Activated CD4-positive, alpha-beta T cell treated with anti-CD3 and anti-CD28 coated beads, Interleukin-2, amount 10 ng/mL, durations not matched to agents 7 days and 5 days (primary cell): Measurements from ENCODE around the gene DSCAM. TPM values are rescaled to one million over a fixed set of nuclear protein-coding genes. Genes with fewer than 3 reads are reported as not detected.
"Not testable (repeated sequence)": the region's sequence is repeated elsewhere in the genome, so short reads cannot be mapped to it uniquely, and the experiment has no call there.

Source experiments
- CTCF ChIA-PET: fragments of 350-600 bp; sonication (Branson Sonifier 250); formaldehyde crosslinking; loops from one replicate; lab custom pipeline; 2021; ENCODE audit warnings: antibody characterized with exemption; lab: Charles Lee
- POLR2A ChIA-PET: fragments of 350-600 bp; sonication (Branson Sonifier 250); formaldehyde crosslinking; loops from one replicate; lab custom pipeline; 2021; ENCODE audit warnings: antibody characterized with exemption; lab: Charles Lee
- DNase-seq: peaks from one replicate; pipeline ENCODE4 v3.0.0-alpha.2; 2020
- H3K27ac Mint-ChIP-seq: one replicate; pipeline ENCODE4 v1.8.0; 2021; ENCODE audit warnings: mild to moderate bottlenecking, moderate library complexity, mixed read lengths
- H3K27me3 Mint-ChIP-seq: one replicate; pipeline ENCODE4 v1.8.0; 2021; ENCODE audit warnings: mixed read lengths
- H3K36me3 Mint-ChIP-seq: one replicate; pipeline ENCODE4 v1.8.0; 2021; ENCODE audit warnings: low read depth, mixed read lengths
- H3K4me1 Mint-ChIP-seq: one replicate; pipeline ENCODE4 v1.8.0; 2021; ENCODE audit warnings: mixed read lengths
- H3K4me3 Mint-ChIP-seq: one replicate; pipeline ENCODE4 v1.8.0; 2021; ENCODE audit warnings: mild to moderate bottlenecking, moderate library complexity, mixed read lengths
- H3K9me3 Mint-ChIP-seq: one replicate; pipeline ENCODE4 v1.8.0; 2021; ENCODE audit warnings: mixed read lengths
- total RNA-seq, 2 experiments: library from RNA; stranded (reverse); gene quantifications; one replicate each; pipeline ENCODE4 v1.2.3, GENCODE V29; 2021

DSCAM gene
- total RNA-seq, 2 experiments from 2014 or later: not detected

DNA sequence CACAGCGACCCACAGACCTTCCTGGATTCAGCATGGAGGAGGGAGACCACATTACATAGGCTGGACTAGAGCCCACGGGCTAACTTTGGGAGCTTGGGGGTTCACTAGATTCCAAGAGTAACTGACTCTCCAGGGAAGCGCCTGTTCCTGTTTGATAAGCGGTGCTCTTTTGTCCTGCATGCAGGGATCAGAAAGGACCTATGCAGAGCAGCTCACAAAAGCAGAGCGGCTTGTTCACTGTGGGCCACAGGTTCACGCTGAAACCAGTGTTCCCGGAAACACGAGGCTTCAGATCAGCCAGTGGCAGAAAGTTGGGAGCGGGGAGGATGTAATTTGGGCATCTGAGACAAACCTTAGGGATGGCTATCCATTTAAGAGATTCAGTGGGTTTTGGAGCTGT is 575.8 kb downstream of the DSCAM start:
- DNase-seq: no peak
- Mint-ChIP-seq H3K9me3 (no peaks in the 10 kb centered on the region), H3K4me3 (no peak overlapping the region), H3K4me1 (no peaks in the 10 kb centered on the region), H3K27ac (no peak overlapping the region), H3K27me3 (no peaks in the 10 kb centered on the region), H3K36me3 (no peaks in the 10 kb centered on the region)
- POLR2A ChIA-PET: no interaction called here
- CTCF ChIA-PET: interaction anchor here (1.3 kb wide), 1 partner anchor 22 kb away, joined by 3 read pairs; no protein-coding TSS in a partner anchor

DNA sequence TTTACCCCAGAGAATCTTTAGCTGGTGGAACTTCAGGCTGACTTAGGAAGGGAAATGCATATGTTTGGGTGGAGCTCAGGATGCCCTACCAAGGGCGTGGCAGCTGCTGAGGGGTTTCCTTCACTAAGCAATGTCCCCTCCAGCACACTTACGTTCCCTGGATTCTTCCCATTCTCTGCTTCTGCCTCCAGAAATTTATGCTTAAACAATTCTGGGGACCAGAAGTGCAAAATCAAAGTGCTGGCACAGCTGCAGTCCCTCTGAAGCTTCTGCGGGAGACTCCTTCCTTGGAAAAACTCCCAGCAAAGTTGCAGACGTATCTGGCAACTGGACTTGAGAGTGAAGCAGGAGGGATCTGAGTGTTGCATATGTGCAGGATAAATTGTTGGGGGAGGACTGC is 576.9 kb downstream of the DSCAM start:
- H3K4me1 Mint-ChIP-seq: no peaks in the 10 kb centered on the region
- H3K4me3 Mint-ChIP-seq: no peak overlapping the region
- CTCF ChIA-PET: no interaction called here
- no peak for DNase-seq
- no peaks in the 10 kb centered on the region for H3K9me3 Mint-ChIP-seq
- POLR2A ChIA-PET: no interaction called here
- no peaks in the 10 kb centered on the region for H3K36me3 Mint-ChIP-seq
- H3K27me3 Mint-ChIP-seq: no peaks in the 10 kb centered on the region
- H3K27ac Mint-ChIP-seq: no peak overlapping the region

DNA sequence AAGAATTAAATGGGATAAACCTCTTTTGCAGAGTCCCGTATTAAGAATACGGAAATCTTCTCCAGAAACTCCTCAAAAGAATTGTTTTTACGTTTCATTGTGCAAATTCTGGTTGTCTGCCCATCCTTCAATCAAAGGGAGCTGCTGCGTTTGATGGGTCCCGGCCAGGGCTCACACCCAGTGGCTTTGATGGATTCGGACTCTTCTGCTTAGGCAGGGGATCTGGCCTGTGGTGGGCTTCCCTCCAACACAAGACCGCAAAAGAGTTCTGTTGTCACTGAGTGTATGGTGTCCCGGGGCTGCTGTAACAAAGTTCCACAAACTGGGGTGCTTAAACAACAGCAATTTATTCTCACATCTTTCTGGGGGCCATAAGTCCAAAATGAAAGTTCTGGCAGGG is 577.7 kb downstream of the DSCAM start:
- Mint-ChIP-seq H3K27me3 (no peaks in the 10 kb centered on the region), H3K27ac (no peak overlapping the region), H3K9me3 (no peaks in the 10 kb centered on the region), H3K4me3 (no peak overlapping the region), H3K36me3 (no peaks in the 10 kb centered on the region), H3K4me1 (no peaks in the 10 kb centered on the region)
- ChIA-PET CTCF (no interaction called here), POLR2A (no interaction called here)
- DNase-seq: no peak

DNA sequence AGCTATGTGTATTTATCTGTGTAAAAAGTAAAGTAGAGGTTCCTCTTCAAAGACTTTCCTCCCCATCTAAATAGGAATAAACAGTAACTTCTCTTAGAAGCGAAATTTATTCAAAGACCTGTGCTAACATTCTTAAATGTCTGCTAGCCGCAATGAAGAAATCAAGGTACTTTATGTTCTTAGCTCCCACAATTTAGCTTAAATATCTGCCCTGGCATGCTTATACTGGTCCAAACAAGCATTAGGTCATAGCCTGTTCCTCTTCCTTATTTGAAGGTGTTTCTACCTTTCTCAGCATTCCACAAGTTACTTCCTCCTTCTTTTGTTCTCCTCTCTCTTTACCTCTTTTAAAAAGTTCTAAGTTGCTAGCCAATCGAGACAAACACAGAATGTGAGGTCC is 588.5 kb downstream of the DSCAM start:
- H3K4me1 Mint-ChIP-seq, H3K27ac Mint-ChIP-seq, H3K36me3 Mint-ChIP-seq, H3K27me3 Mint-ChIP-seq, H3K9me3 Mint-ChIP-seq, H3K4me3 Mint-ChIP-seq, DNase-seq, POLR2A ChIA-PET, CTCF ChIA-PET: not testable (repeated sequence)

DNA sequence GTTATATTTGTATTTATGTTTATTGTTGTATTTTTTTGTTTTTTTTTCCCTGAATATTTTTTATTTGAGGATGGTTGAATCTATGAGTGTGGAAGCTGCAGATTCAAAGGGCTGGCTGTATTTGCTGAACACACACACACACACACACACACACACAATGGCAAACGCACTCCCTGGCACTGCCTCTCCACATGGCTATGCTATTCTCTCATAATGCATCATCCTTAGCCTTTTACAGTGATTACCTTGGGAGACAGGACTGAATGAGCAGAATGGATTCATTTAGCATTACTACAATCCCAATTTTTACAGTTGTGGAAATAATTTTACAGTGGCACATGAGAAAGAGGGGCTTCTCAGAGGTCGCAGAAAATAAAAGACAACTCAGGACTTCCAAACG is 589.6 kb downstream of the DSCAM start:
- Mint-ChIP-seq H3K4me1 (no peaks in the 10 kb centered on the region), H3K27me3 (no peaks in the 10 kb centered on the region)
- no peak for DNase-seq

DNA sequence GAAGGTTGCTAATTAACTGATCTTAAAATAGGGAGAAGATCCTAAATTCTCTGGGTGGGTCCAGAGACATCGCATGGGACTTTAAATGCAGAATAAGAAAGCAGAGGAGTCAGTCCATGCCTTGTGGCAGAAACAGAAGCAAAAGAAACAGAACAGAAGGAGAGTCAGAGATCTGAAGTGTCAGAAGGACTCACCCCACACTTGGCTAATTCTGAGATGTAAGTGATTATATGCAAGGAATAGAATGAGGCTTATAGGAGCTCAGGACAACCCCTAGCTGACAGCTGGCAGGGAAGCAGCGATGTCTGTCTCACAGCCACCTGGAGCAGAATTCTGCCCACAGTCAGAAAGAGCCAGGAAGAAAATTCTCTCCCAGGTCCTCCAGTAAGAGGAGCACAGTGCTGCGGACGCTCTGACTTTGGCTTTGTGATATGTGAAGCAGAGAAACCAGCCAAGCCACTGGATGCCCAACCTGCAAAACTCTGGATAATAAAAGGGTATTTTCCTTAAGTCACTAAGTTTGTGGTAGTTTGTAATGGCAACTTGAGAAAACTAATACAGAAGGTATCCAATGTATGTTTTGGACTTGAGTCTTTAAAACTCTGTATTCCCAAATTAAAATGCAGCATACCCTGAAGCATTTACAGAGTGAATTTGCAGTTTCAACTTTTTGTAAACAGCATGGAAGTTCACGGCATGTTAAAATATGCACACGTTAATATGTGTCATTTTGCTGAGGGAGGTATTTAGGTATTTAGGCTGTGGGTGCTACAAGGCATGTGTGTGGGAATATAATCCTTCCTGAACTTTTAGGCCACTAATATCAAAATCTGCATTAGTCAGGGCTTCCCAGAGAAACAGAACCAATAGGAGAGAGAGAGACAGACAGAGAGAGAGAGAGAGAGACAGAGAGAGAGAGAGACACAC is 591.2 kb downstream of the DSCAM start:
- Mint-ChIP-seq H3K27me3 (no peaks in the 10 kb centered on the region), H3K27ac (no peak overlapping the region), H3K36me3 (no peaks in the 10 kb centered on the region), H3K4me1 (no peaks in the 10 kb centered on the region), H3K9me3 (peaks cover 8% of the 10 kb centered on the region), H3K4me3 (no peak overlapping the region)
- CTCF ChIA-PET: no interaction called here
- no peak for DNase-seq
- POLR2A ChIA-PET: no interaction called here

More for the DNA sequence above, 589.6 kb downstream of the DSCAM start:
- ChIA-PET CTCF (no interaction called here), POLR2A (no interaction called here)
- Mint-ChIP-seq H3K4me3 (no peak overlapping the region), H3K36me3 (no peaks in the 10 kb centered on the region), H3K9me3 (peaks cover 5% of the 10 kb centered on the region), H3K27ac (no peak overlapping the region)

DNA sequence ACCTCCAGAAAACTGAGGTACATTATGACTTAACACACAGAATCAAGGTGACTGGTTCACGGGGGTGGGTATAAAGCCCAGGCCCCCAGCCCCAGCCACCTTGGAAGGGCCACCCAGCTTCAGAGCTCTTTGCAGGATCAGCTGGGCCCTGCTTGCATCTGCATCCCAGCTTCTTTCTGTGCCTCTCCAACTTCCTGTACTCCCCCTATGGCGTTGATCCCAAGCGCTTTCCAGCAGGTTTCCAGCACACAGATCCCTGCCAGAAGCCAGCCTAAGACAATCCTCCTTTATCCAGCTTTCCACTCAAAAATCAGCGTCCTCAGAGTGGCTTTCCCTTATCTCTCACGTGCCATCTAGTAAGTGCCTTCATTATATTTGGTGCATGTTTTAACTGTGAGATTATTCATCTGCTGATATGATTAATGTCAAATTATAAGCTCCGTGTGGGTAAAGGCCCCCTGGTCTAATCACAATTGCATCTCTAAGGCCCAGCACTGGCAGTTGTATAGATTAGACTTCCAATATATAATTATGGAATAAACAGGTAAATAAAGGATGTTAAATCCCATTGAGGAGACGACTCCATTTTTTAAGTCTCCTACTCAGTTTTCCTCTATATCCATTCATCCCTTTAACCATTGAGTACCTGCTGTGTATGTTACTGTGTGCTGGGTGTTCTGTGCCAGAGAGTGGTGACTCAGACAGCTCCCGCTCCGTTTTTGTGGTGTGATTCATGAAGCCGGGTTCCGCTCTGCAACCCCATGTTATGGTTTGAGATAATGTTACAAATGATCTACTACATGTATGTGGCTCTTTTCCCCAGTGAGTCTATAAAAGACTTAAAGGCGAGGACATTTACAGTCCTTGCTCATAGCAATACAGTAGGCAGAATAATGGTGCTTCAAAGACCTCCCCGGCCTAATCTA is 592.2 kb downstream of the DSCAM start:
- DNase-seq: no peak
- Mint-ChIP-seq H3K4me3 (no peak overlapping the region), H3K27me3 (no peaks in the 10 kb centered on the region), H3K36me3 (no peaks in the 10 kb centered on the region), H3K9me3 (peaks cover 8% of the 10 kb centered on the region), H3K4me1 (no peaks in the 10 kb centered on the region), H3K27ac (no peak overlapping the region)
- POLR2A ChIA-PET: no interaction called here
- CTCF ChIA-PET: no interaction called here

DNA sequence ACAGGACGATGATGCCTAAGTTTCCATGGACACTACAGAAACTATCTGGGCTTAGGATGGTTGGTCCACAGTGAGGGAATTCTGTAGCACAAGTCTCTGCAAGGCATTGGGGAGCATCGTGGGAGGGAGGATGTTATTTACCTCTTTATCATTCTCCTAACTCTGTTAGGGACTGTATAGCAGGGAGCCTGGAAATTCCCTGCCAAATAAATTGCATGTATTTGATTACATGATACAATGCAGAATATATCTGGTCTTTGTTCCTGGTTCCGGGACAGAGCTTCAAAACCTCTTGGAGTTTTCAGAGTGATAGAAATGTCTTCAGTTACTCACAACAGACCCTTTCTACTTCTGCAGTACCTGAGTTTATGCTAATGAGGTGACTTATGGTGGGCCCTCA is 593.8 kb downstream of the DSCAM start:
- DNase-seq: no peak
- POLR2A ChIA-PET: no interaction called here
- Mint-ChIP-seq H3K27ac (no peak overlapping the region), H3K9me3 (peaks cover 19% of the 10 kb centered on the region), H3K4me3 (no peak overlapping the region), H3K36me3 (no peaks in the 10 kb centered on the region), H3K4me1 (no peaks in the 10 kb centered on the region), H3K27me3 (no peaks in the 10 kb centered on the region)
- CTCF ChIA-PET: no interaction called here

DNA sequence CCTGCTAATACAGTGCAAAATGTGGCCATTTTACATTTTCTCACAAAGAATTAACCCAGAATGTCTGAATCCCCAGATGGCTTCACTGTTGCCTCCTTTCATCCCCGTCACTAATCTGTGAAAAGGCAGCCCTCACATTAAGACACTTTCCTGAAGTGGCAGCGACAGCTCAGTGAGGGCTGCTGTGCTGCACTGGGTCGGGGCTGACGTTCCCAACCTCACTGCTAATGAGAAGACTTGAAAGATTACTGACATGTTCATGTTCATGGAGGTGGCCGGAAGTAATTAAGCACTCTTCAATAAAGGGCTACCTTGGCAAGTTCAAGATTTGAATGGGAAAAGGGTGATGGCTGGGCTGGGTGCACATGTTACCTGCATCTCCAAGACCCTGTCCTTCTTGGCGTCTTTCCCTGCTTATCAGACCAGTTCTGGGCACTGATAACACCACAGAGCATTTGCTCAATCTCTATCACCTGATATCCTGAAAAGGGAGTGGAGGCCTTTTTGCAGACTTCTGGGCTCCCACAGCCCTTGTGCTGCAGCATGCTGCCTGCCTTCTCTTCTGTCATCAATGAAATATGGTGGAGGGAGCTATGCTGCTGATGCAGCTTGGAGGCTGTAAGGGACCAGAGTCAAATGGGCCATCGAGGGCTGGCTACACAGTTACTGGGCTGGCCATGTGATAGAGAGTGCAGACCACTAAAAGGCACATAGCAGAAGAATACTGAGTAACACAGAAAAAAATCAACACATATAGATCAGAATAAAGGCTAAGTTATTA is 596.3 kb downstream of the DSCAM start:
- peaks cover 21% of the 10 kb centered on the region for H3K9me3 Mint-ChIP-seq
- DNase-seq: no peak
- CTCF ChIA-PET: no interaction called here
- H3K27ac Mint-ChIP-seq: no peak overlapping the region
- H3K36me3 Mint-ChIP-seq: no peaks in the 10 kb centered on the region
- POLR2A ChIA-PET: no interaction called here
- H3K4me1 Mint-ChIP-seq: no peaks in the 10 kb centered on the region
- no peak overlapping the region for H3K4me3 Mint-ChIP-seq
- no peaks in the 10 kb centered on the region for H3K27me3 Mint-ChIP-seq

DNA sequence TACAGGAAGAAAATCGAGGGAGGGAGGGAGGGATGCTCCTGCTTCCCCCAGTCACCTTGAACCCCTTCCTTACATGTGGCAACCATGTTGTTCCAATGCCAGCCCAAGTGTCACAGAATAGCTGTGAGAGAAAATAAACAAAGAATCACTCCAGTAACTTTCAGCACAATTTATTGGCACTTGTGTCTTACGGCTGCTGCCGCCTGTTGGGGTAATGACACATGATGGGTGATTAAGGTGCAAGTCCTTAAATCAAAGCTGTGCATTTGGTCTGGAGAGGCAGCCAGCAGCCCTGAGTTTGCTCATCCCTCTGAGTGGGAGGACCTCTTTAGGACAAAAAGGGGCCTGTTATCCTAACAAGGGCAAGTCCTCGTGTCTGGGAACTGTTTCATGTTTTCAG is 602.0 kb downstream of the DSCAM start:
- Mint-ChIP-seq H3K9me3 (peaks cover 14% of the 10 kb centered on the region), H3K27ac (no peak overlapping the region), H3K36me3 (no peaks in the 10 kb centered on the region), H3K4me3 (no peak overlapping the region), H3K27me3 (no peaks in the 10 kb centered on the region), H3K4me1 (no peaks in the 10 kb centered on the region)
- POLR2A ChIA-PET: interaction anchor here (0.6 kb wide), 1 partner anchor 1271 kb away, joined by 3 read pairs; no protein-coding TSS in a partner anchor
- CTCF ChIA-PET: no interaction called here
- no peak for DNase-seq

DNA sequence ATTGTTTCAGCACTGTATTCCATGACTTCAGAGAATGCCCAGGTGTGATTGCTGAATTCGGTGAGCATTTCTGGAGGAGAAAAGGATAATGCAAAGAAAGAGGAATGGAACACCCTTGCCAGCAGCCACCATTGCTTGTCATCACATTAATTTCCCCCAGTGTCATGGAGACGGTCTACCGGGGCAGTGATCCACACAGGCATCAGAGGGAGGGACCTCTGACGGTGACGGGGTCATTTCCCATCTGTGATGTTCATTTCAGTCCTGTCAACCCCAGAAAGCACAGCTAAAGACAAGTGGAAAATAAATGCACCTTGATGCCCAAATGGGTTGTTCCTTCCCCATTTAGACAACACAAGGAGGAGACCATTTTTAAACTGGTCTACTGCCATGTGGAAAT is 603.3 kb downstream of the DSCAM start:
- Mint-ChIP-seq H3K27me3 (no peaks in the 10 kb centered on the region), H3K9me3 (peaks cover 9% of the 10 kb centered on the region), H3K27ac (no peak overlapping the region), H3K36me3 (no peaks in the 10 kb centered on the region), H3K4me1 (no peaks in the 10 kb centered on the region), H3K4me3 (no peak overlapping the region)
- CTCF ChIA-PET: interaction anchor here (0.5 kb wide), 1 partner anchor 296 kb away, joined by 4 read pairs; no protein-coding TSS in a partner anchor
- DNase-seq: no peak
- POLR2A ChIA-PET: no interaction called here

DNA sequence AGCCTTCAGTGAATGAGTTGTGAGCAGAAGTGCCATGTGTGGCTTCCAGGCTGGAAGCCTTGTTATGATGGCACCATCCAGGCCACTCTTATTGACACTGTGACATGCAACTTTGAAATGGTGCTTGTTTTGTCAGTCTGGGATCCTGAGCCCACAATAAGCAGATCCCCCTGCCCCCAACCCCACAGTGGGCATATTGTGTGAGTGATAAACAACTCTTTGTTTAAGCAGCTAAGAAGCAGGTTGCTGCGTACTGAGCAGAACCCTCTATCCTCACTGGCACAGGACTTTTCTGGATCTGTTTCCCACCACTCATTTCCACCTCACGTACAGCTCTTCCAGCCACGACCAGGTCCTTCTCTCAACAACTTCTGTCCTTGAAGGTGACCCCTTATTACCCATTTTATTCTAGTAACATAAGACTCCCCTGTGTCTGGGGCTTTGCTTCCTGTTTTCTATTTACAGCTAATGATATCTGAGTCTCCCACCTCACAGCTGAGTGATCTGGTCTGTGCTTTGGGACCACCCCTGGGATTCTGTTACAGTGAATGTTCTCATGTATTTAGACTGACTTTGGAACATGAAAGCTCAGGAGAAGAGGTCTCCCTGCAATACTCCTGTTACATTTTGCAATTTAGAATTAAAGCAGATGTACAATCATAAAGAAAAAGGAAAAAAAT is 604.2 kb downstream of the DSCAM start:
- Mint-ChIP-seq H3K27me3 (no peaks in the 10 kb centered on the region), H3K27ac (no peak overlapping the region), H3K4me1 (no peaks in the 10 kb centered on the region), H3K4me3 (no peak overlapping the region), H3K36me3 (no peaks in the 10 kb centered on the region), H3K9me3 (peaks cover 3% of the 10 kb centered on the region)
- CTCF ChIA-PET: no interaction called here
- POLR2A ChIA-PET: no interaction called here
- no peak for DNase-seq
